VCaP (cell line): ENCODE data around the gene BTBD9.

Experiments
- H3K27ac ChIP-seq: fragments of 450-650 bp; 2 replicates; pipeline ENCODE4 v1.5.1; 2017
- TF ChIP-seq, protein P1 (sequence below): fragments of 450-650 bp; conservative IDR thresholded peaks from 2 replicates; pipeline ENCODE4 v1.5.1; 2017; ENCODE audit warnings: mild to moderate bottlenecking, moderate library complexity

Gene BTBD9

DNA sequence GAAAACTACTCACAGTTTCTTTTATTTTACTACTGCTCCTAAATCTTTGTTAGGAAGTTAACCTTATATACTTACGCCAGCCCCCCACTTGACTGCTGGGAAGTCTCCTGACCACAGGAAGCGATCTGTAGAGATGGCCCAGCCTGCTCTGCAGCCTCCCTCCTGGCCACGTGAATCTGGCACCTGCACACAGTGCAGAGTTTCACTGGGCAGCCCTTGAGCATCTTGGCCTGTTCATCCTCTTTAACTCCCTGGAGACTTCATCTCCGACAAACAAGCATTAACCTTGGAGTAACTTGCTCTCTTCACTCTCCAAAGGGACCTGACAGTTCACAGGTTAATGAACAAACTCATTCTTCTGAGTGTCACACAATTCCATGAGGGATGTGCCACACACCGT, 294.1 kb downstream of the BTBD9 start:
- H3K27ac ChIP-seq, result no peak overlapping the region
- TF ChIP-seq, protein P1, sequence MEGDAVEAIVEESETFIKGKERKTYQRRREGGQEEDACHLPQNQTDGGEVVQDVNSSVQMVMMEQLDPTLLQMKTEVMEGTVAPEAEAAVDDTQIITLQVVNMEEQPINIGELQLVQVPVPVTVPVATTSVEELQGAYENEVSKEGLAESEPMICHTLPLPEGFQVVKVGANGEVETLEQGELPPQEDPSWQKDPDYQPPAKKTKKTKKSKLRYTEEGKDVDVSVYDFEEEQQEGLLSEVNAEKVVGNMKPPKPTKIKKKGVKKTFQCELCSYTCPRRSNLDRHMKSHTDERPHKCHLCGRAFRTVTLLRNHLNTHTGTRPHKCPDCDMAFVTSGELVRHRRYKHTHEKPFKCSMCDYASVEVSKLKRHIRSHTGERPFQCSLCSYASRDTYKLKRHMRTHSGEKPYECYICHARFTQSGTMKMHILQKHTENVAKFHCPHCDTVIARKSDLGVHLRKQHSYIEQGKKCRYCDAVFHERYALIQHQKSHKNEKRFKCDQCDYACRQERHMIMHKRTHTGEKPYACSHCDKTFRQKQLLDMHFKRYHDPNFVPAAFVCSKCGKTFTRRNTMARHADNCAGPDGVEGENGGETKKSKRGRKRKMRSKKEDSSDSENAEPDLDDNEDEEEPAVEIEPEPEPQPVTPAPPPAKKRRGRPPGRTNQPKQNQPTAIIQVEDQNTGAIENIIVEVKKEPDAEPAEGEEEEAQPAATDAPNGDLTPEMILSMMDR, result no peak

DNA sequence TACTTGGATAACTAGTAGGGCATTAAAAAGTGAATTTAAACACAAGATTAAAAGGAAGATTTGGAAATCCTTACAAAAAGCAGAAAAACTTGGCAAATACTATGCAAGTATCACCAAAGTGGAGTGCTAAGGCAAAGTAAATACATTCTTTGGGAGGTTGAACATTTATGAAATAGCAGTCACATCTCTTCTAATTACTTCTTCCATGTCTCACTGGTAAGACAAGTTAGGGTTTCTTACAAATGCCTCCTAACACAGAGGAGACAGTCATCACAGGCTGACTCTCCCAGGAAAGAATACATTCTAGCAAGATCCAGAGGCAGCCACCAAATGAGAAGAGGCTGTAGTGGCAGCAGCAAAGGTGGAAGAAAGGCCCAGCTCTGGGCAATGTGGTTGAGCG, 298.2 kb downstream of the BTBD9 start:
- TF ChIP-seq, protein P1, result no peak

DNA sequence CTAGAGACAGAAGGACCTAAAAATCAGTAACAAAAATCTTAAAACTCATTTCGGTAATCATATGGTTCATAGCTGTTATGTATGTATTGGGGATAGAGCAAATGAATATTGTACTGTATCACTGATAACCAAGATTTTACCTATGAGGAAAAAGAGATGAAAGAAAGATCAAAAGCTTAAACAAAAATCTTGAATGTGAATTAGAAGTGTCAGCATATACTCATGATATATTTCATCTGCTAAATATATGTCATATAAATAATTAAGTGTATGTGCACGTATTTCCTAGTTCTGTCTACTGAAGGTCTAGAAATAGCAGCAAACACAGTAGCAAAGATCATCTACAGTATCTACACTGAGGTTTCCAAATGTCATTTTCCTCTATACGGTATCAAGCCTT, 299.8 kb downstream of the BTBD9 start:
- TF ChIP-seq, protein P1, result no peak
- H3K27ac ChIP-seq, result no peak overlapping the region

More for the DNA sequence above, 298.2 kb downstream of the BTBD9 start:
- H3K27ac ChIP-seq, result no peak overlapping the region

DNA sequence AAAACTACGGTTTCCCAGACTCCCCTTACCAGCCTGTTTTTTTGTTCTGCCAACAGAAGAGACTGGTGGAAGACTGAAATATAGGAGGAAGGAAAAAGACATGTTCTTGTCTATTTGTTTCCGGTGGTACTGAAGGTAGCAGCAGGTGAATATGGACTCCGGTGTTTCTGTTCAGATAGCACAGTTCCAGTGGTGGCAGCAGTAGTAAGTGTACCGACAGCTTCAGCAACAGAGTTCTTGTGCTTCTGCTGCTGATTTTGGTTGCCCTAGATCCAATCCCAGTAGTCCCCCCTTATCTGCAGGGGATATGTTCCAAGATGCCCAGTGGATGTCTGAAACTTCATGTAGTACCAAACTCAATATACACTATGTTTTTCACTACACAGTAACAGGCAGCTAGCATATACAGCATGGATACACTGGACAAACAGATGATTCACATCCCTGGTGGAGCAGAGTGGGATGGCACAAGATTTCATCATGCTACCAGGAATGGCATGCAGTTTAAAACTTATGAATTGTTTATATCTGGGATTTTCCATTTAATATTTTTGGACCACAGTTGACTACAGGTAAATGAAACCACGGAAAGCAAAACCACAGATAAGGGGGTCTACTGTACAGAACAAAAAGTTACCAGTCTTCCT, 301.8 kb downstream of the BTBD9 start:
- H3K27ac ChIP-seq, result no peak overlapping the region
- TF ChIP-seq, protein P1, result 0 out of 2 replicates have a peak, but pooled peaks have one; percentile 5

DNA sequence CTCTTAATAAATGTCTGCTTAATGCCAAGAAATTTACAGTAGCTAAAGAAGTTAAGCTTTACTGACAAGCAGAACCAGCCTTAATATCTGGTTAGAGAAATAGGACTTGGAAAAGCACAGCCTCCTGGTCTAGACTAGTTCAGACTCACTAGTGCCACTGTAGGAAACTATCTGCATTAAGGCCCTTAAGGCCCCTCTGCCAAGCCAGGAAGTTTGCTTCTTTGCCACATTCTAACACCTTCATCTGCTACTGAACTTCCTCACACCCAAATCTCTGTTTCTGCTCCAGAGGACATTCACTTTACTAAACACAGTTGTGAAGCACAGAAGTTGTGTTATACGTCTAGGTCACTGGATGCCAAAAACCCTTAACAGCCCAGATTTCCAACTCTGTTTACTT, 302.8 kb downstream of the BTBD9 start:
- TF ChIP-seq, protein P1, result no peak
- no peak overlapping the region for H3K27ac ChIP-seq

DNA sequence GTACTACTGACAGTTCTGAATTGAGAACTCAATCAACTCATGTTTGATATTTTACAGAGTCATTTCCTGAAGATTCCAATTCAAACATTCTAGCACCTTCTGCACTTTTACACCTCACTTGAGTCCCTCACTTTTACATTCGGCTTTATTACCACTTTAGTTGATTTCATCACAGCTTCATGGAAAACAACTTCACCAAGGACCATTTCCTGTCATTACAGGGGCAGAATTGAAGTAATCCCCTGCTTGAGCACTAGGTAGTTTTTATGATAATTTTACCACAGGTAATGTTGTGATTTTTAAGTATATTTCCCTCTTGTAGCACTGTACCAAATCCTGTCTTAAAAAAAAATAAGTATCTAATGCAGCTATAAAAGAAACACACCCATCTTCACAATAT, 312.9 kb downstream of the BTBD9 start:
- no peak overlapping the region for H3K27ac ChIP-seq
- TF ChIP-seq, protein P1, result no peak

DNA sequence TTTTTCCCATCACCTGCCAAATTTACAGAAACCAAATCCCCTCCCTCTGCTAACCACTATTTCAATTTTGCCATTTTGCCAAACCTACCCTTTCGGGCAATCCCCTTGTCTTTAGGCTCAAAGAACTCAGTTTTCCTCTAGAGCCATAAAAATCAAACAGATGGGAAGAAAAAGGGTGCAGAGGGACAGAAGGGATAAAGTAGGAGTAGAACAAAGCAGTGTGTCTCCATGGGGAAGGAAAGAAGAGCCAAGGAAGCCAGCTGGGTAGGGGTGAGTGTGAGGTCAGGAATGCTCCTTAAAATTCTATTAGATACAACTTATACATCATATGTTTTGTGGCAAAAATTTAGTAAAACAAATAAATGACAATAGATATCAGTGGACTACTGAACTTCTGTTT, 316.5 kb downstream of the BTBD9 start:
- TF ChIP-seq, protein P1, result no peak
- H3K27ac ChIP-seq, result no peak overlapping the region
